ENCODE results near the gene MAP1LC3A.

MAP1LC3A gene

DNA sequence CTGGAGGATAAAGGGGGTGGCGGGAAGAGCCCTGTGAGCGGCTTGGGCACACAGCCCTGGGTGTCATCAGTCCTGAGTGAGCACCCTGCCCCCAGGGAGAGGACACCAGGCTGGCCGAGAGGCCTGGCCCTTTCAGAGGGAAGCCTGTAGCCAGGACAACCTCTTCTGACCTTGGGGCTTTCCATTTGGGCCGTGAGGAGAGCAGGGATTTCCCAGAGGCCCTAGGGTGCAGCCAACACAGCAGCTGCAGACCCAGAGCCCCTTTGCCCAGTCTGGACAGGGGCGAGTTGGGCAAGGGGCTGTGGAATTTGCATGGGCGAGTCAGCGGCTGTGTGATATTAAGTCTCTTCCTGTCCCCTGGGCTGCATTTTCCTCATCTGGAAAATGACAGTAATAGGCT lies 6.3 kb downstream of the MAP1LC3A start:
- TF ChIP-seq, protein P1, sequence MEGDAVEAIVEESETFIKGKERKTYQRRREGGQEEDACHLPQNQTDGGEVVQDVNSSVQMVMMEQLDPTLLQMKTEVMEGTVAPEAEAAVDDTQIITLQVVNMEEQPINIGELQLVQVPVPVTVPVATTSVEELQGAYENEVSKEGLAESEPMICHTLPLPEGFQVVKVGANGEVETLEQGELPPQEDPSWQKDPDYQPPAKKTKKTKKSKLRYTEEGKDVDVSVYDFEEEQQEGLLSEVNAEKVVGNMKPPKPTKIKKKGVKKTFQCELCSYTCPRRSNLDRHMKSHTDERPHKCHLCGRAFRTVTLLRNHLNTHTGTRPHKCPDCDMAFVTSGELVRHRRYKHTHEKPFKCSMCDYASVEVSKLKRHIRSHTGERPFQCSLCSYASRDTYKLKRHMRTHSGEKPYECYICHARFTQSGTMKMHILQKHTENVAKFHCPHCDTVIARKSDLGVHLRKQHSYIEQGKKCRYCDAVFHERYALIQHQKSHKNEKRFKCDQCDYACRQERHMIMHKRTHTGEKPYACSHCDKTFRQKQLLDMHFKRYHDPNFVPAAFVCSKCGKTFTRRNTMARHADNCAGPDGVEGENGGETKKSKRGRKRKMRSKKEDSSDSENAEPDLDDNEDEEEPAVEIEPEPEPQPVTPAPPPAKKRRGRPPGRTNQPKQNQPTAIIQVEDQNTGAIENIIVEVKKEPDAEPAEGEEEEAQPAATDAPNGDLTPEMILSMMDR (IDR thresholded peaks at IDR 0.05; ENCODE audit: control insufficient read depth, insufficient read depth, low read depth, low read length, missing control alignments), result no peak
- DNase-seq (ENCODE audit: low read depth), result no peak
- no peak overlapping the region for H3K4me3 ChIP-seq (ENCODE audit: control insufficient read depth, low read depth, low read length)

DNA sequence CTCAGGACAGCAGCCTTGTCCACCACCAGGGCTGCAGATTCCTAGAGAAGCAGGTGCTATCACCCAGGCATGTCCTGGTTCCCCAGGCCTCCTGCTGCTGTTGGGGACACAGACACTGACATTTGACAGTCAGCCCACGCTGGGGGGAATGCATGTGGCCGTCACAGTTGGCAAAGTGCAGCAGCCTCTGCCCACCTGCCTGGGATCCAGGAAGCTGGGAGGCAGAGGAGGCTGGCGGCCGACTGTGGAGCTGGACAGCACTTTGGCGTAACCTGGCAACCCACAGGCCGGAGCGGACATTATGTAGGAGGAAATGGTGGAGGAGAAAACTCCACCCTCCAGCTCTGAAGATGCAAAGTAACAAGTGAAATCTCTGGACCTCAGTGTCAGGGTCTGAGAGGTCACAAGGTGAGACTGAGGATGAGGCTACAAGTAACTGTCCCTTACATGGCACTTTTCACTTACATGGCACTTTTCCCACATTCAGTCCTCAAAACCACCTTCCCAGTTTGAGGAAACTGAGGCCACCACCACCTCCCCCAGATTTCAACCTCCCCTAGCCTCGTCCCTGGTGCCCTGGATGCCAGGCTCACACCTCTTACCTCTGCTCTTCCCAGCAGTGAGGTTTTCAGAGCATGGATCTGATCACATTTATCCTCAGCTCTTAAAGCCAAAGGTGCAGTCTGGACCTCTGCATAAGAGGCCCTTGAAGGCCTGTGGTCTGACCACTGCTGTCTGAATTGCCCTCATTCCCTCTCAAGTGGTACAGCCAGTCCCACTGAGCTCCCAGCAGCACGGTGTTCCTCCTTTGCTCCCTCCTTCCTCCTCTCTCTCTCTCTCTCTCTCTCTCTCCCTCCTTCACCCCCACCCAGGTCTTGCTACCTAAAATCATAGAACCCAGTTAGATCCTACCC lies 8.7 kb downstream of the MAP1LC3A start:
- TF ChIP-seq, protein P1 (IDR thresholded peaks at IDR 0.05; ENCODE audit: control insufficient read depth, insufficient read depth, low read depth, low read length, missing control alignments), result no peak
- H3K4me3 ChIP-seq (ENCODE audit: control insufficient read depth, low read depth, low read length), result no peak overlapping the region
- no peak for DNase-seq (ENCODE audit: low read depth)

DNA sequence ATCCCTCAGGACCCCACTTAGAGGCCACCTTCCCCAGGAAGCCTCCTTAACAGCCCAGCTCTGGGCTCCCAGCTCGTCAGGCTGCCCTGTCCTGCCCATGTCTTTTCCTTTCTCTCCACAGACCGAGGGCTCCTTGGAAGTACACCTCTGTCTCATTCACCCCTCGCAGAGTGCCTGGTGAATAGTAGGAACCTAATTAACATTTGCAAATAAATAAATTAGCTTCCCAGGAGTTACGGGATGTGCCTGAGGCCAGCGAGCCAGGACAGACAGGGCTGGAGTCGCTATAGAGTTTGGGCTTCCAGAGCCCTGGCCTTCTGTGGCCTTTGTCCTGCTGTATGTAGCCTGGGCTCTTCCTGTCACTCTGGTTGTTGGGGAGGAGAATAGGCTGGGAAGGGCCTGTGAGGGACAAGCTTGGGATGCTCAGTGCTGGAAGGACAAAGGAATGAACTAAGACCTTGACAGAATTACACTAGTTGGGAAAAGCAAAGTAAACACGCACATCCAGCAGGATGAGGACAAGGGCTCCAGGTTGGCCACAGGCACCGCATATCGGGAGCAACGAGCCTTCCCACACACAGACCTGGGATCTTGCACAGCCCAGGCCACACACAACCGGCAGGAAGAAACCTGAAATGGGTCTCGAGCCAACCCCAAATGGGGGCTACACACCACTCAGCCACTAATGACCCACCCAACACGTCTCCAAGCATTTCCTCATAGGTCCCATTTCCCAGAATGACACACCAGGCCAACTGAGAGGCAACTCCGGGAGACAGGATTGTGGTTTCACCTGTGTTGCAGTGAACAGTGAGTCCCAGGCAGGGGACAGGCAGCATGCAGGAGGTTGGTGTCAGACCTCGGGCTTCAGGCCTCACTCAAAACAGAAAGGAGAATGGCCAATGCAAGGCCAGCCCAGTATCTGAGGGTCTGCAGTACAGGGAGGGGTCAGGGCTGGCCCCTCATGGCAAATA lies 9.7 kb downstream of the MAP1LC3A start:
- DNase-seq (ENCODE audit: low read depth), result no peak
- no peak overlapping the region for H3K4me3 ChIP-seq (ENCODE audit: control insufficient read depth, low read depth, low read length)
- TF ChIP-seq, protein P1 (IDR thresholded peaks at IDR 0.05; ENCODE audit: control insufficient read depth, insufficient read depth, low read depth, low read length, missing control alignments), result no peak

DNA sequence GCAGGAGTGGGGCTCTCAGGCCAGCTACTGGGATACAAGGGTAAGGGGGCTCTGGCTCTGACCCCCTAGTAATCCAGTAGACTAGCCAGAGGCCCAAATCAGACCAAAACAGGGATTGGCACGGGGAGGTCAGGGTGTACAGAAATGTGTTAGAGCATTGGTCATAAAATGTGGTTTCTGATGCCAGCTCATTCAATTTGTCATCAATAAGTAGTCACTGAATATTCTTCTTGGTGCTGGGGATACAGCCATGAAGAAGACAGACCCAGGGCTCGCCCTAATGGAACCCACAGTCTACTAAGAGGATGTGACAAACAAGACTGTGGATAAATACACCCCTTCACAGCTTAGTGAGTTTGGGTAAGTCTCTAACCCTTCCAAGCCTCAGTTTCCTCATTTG lies 11.1 kb downstream of the MAP1LC3A start:
- TF ChIP-seq, protein P1 (IDR thresholded peaks at IDR 0.05; ENCODE audit: control insufficient read depth, insufficient read depth, low read depth, low read length, missing control alignments), result no peak
- no peak for DNase-seq (ENCODE audit: low read depth)
- H3K4me3 ChIP-seq (ENCODE audit: control insufficient read depth, low read depth, low read length), result no peak overlapping the region

DNA sequence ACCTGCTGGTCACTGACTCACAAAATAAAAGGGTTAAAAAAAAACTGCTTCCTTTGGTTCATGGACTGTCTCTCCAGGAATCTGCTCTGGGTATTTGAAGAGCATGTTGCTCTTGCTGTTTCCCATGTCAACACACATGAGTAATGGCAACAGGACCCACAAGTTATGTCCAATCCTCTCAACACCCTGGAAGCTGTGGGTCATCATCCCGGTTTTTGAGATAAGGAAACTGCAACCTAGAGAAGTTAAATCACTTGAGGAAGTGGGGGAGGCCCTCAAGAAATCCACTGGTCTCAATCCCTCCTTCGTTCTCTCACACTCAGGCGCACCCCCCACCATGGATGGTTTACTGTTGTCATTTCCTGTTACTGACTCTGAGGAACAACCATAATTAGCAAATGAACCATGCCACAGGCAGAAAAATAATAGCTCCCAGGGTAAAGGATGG lies 12.4 kb downstream of the MAP1LC3A start:
- peak; percentile 28 for DNase-seq (ENCODE audit: low read depth)
- no peak overlapping the region for H3K4me3 ChIP-seq (ENCODE audit: control insufficient read depth, low read depth, low read length)
- TF ChIP-seq, protein P1 (IDR thresholded peaks at IDR 0.05; ENCODE audit: control insufficient read depth, insufficient read depth, low read depth, low read length, missing control alignments), result no peak

DNA sequence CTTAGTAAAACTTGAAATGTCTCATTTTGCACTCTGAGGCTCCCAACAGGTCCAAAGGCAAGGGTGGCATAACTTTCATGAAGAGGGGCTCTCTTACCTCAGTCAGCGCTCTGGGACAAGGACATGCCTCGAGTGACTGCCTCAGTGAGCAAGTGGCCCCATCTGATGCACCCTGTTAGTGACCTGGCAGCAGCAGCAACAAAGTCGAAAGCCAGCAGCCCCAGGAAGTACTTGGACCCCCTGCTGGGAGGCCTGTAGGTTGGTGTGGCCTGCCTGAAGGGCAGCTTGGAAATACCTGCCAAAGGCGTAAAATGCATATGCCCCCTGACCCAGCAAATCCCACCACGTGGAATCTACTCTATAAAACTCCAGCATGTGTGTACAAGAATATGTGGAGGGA lies 13.2 kb downstream of the MAP1LC3A start:
- no peak overlapping the region for H3K4me3 ChIP-seq (ENCODE audit: control insufficient read depth, low read depth, low read length)
- TF ChIP-seq, protein P1 (IDR thresholded peaks at IDR 0.05; ENCODE audit: control insufficient read depth, insufficient read depth, low read depth, low read length, missing control alignments), result no peak
- DNase-seq (ENCODE audit: low read depth), result no peak

Data from AG09309 (cell line).